ENCODE results near the gene CCDC6.
"Not testable (repeated sequence)": the region's sequence is repeated elsewhere in the genome, so short reads cannot be mapped to it uniquely, and the experiment has no call there.

DNA sequence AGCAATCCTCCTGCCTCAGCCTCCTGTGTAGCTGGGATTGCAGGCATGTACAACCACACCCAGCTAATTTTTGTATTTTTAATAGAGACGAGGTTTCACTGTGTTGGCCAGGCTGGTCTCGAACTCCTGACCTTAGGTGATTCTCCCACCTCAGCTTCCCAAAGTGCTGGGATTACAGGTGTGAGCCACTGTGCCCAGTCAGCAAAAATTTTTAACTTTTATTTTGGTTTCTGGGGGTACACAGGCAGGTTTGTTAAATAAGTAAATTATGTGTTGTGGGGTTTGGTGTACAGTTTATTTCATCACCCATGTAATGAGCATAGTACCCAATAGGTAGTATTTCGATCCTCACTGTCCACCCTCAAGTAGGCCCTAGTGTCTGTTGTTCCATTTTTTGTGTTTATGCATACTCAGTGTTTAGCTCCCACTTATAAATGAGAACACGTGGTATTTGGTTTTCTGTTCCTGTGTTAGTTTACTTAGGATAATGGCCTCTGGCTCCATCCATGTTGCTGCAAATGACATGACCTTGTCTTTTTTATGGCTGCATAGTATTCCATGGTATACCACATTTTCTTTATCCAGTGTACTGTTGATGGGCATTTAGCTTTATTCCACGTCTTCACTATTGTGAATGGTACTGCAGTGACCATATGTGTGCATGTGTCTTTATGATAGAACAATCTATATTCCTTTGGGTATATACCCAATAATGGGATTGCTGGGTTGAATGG is 24.6 kb upstream of the CCDC6 start:
- TF ChIP-seq EZH2 (IDR thresholded peaks at IDR 0.05); POLR2A (IDR thresholded peaks at IDR 0.05; ENCODE audit: borderline replicate concordance, extremely low read depth, insufficient read depth, insufficient read length); JUND (IDR thresholded peaks at IDR 0.05); CEBPB (IDR thresholded peaks at IDR 0.05; ENCODE audit: low read depth); EGR1 (IDR thresholded peaks at IDR 0.05; ENCODE audit: low read depth); POLR2AphosphoS5 (IDR thresholded peaks at IDR 0.05; ENCODE audit: low read depth, low read length): not testable (repeated sequence)
- TF ChIP-seq, protein P1, sequence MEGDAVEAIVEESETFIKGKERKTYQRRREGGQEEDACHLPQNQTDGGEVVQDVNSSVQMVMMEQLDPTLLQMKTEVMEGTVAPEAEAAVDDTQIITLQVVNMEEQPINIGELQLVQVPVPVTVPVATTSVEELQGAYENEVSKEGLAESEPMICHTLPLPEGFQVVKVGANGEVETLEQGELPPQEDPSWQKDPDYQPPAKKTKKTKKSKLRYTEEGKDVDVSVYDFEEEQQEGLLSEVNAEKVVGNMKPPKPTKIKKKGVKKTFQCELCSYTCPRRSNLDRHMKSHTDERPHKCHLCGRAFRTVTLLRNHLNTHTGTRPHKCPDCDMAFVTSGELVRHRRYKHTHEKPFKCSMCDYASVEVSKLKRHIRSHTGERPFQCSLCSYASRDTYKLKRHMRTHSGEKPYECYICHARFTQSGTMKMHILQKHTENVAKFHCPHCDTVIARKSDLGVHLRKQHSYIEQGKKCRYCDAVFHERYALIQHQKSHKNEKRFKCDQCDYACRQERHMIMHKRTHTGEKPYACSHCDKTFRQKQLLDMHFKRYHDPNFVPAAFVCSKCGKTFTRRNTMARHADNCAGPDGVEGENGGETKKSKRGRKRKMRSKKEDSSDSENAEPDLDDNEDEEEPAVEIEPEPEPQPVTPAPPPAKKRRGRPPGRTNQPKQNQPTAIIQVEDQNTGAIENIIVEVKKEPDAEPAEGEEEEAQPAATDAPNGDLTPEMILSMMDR (IDR thresholded peaks at IDR 0.05 in 2 of 3, conservative IDR thresholded peaks at IDR 0.05 in 1 of 3; ENCODE audit: borderline replicate concordance in 1 of 3, insufficient read depth in 1 of 3, low read depth in 2 of 3, low read length in 2 of 3), result not testable (repeated sequence)
- TF ChIP-seq, protein P2, sequence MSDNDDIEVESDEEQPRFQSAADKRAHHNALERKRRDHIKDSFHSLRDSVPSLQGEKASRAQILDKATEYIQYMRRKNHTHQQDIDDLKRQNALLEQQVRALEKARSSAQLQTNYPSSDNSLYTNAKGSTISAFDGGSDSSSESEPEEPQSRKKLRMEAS (IDR thresholded peaks at IDR 0.05), result not testable (repeated sequence)
